Neural cell (in vitro differentiated cells): ENCODE measurements around the gene TUBA1A. TPM values are rescaled to one million over a fixed set of nuclear protein-coding genes. Genes with fewer than 3 reads are reported as not detected.

Source experiments
- H2AFZ ChIP-seq: fragments of 200-600, 300-800 bp; sonication (generic), shearing (Covaris generic); 2 replicates; pipeline ENCODE4 v1.6.0; 2014; ENCODE audit warnings: low read depth, mild to moderate bottlenecking, antibody characterized with exemption, low read length, moderate library complexity
- H3F3A ChIP-seq: fragments of 200-600 bp; shearing (Covaris generic); 2 replicates; pipeline ENCODE4 v1.6.1; 2016; ENCODE audit warnings: mild to moderate bottlenecking, moderate library complexity, mixed read lengths, antibody characterized with exemption, low read length; ENCODE audit not compliant: insufficient read depth, poor library complexity, severe bottlenecking
- H3K27ac ChIP-seq: fragments of 200-600, 300-800 bp; sonication (generic), shearing (Covaris generic); 2 replicates; pipeline ENCODE4 v1.5.1; 2014; ENCODE audit warnings: mild to moderate bottlenecking, low read length, moderate library complexity
- H3K27me3 ChIP-seq: fragments of 300-800, 200-600 bp; sonication (generic), shearing (Covaris generic); 2 replicates; pipeline ENCODE4 v1.6.0; 2014; ENCODE audit warnings: mild to moderate bottlenecking, low read depth, low read length, moderate library complexity; ENCODE audit not compliant: insufficient read depth
- H3K36me3 ChIP-seq: fragments of 300-800, 200-600 bp; sonication (generic), shearing (Covaris generic); 2 replicates; pipeline ENCODE4 v1.5.1; 2014; ENCODE audit warnings: mild to moderate bottlenecking, antibody characterized with exemption, low read length, moderate library complexity; ENCODE audit not compliant: insufficient read depth
- H3K4me2 ChIP-seq: fragments of 300-800, 200-600 bp; sonication (generic), shearing (Covaris generic); 2 replicates; pipeline ENCODE4 v1.6.0; 2014; ENCODE audit warnings: mild to moderate bottlenecking, low read length
- H3K4me3 ChIP-seq: fragments of 300-800, 200-600 bp; sonication (generic), shearing (Covaris generic); 2 replicates; pipeline ENCODE4 v1.5.1; 2014; ENCODE audit warnings: mild to moderate bottlenecking, low read length, moderate library complexity
- H3K79me2 ChIP-seq: fragments of 200-600 bp; shearing (Covaris generic); replicated peaks from 2 replicates; pipeline ENCODE4 v1.6.0; 2014; ENCODE audit warnings: mild to moderate bottlenecking, low read length, moderate library complexity; ENCODE audit not compliant: insufficient read depth
- H3K9ac ChIP-seq: fragments of 300-800, 200-600 bp; sonication (generic), shearing (Covaris generic); 2 replicates; pipeline ENCODE4 v1.6.1; 2016; ENCODE audit warnings: mild to moderate bottlenecking, low read length, mixed read lengths
- H3K9me2 ChIP-seq: fragments of 200-600 bp; shearing (Covaris generic); 2 replicates; pipeline ENCODE4 v1.6.1; 2016; ENCODE audit warnings: mild to moderate bottlenecking, low read length, mixed read lengths; ENCODE audit not compliant: insufficient read depth
- H3K9me3 ChIP-seq: fragments of 200-600, 300-800 bp; sonication (generic), shearing (Covaris generic); 2 replicates; pipeline ENCODE4 v1.6.1; 2016; ENCODE audit warnings: mild to moderate bottlenecking, mixed run types, low read length, moderate library complexity, mixed read lengths
- H4K20me1 ChIP-seq: fragments of 200-600 bp; shearing (Covaris generic); 2 replicates; pipeline ENCODE4 v1.6.1; 2016; ENCODE audit warnings: mild to moderate bottlenecking, mixed run types; ENCODE audit not compliant: insufficient read depth
- CTCF ChIP-seq: fragments of 450-650 bp; IDR thresholded peaks from 2 replicates; pipeline ENCODE4 v1.5.1; 2014; ENCODE audit warnings: antibody characterized with exemption, mild to moderate bottlenecking, moderate library complexity; ENCODE audit not compliant: poor library complexity, severe bottlenecking
- EP300 ChIP-seq: fragments of 450-650 bp; conservative IDR thresholded peaks from 2 replicates; pipeline ENCODE4 v1.6.1; 2014; ENCODE audit warnings: antibody characterized with exemption, mild to moderate bottlenecking, moderate library complexity; ENCODE audit not compliant: poor library complexity, severe bottlenecking
- EZH2 ChIP-seq: fragments of 200-600, 300-800 bp; shearing (Covaris generic), sonication (generic); IDR thresholded peaks from 2 replicates; pipeline ENCODE4 v1.6.1; 2014; ENCODE audit warnings: antibody characterized with exemption, low read length, borderline replicate concordance, mild to moderate bottlenecking; ENCODE audit not compliant: insufficient read depth, poor library complexity, severe bottlenecking
- MXI1 ChIP-seq: fragments of 450-650 bp; conservative IDR thresholded peaks from 2 replicates; pipeline ENCODE4 v1.6.1; 2014; ENCODE audit warnings: antibody characterized with exemption, mild to moderate bottlenecking; ENCODE audit not compliant: poor library complexity, severe bottlenecking
- POLR2AphosphoS5 ChIP-seq: IDR thresholded peaks from 2 replicates; pipeline ENCODE4 v1.6.1; 2012
- RAD21 ChIP-seq: fragments of 450-650 bp; conservative IDR thresholded peaks from 2 replicates; pipeline ENCODE4 v1.6.1; 2014; ENCODE audit warnings: antibody characterized with exemption, mild to moderate bottlenecking, moderate library complexity
- REST ChIP-seq: IDR thresholded peaks from 2 replicates; pipeline ENCODE4 v1.6.1; 2012; ENCODE audit warnings: borderline replicate concordance
- SMC3 ChIP-seq: fragments of 450-650 bp; conservative IDR thresholded peaks from 2 replicates; pipeline ENCODE4 v1.6.1; 2014; ENCODE audit warnings: antibody characterized with exemption, mild to moderate bottlenecking, moderate library complexity; ENCODE audit not compliant: poor library complexity
- TAF1 ChIP-seq: IDR thresholded peaks from 2 replicates; pipeline ENCODE4 v1.6.1; 2012; ENCODE audit warnings: low read depth
- polyA plus RNA-seq: library from polyadenylated mRNA; depleted of rRNA; stranded (reverse); fragments of >200 nt; gene quantifications from 2 replicates; pipeline ENCODE4 v1.2.3, GENCODE V29; 2014

The TUBA1A gene
- polyA plus RNA-seq, 1 donor from 2014 or later, result 14,333 TPM

DNA sequence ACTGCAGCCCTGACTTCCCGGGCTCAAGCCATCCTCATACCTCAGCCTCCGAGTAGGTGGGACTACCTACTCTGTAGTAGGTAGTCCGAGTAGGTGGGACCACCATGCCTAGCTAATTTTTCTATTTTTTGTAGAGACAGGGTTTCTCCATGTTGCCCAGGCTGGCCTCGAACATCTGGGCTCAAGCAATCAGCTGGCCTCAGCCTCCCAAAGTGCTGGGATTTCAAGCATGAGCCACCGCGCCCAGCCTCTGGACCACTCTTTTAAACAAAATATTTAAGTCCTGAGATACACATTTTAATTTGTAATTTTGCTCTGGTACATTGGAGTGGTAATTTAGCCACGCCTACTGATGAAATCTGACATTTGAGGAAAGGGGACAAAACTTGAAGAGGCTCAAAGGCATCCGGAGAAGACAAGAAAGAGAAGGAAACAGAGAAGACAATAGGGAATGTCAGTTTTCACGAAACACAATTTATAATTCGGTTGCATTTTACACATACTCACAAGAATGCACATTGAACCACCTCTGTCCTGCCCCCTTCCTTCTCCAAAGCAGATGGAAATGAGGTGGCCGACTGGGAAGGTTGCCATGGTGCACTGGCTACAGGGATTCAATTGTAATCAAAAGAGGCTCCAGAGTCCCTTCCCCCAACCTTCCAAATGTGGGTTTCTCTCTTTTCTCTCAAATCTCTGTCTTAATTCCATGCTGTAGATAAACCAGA, 9.7 kb upstream of the TUBA1A start:
- Histone ChIP-seq H3K9me3 (no peaks in the 10 kb centered on the region), H3K27me3 (no peaks in the 10 kb centered on the region), H3K9me2 (no peaks in the 10 kb centered on the region), H3K9ac (peak overlapping the region; percentile 67), H3K4me3 (peak overlapping the region; percentile 59), H3F3A (peaks cover 19% of the 10 kb centered on the region), H3K4me2 (peak overlapping the region; percentile 71), H4K20me1 (no peaks in the 10 kb centered on the region), H3K36me3 (no peaks in the 10 kb centered on the region), H3K27ac (peak overlapping the region; percentile 100), H2AFZ (peak overlapping the region; percentile 18), H3K79me2 (peaks cover 55% of the 10 kb centered on the region)
- TF ChIP-seq POLR2AphosphoS5 (peak; percentile 57), REST (peak; percentile 76), CTCF (no peak), RAD21 (no peak), EP300 (peak; percentile 24), TAF1 (no peak), EZH2 (no peak), SMC3 (peak; percentile 9), MXI1 (no peak)

DNA sequence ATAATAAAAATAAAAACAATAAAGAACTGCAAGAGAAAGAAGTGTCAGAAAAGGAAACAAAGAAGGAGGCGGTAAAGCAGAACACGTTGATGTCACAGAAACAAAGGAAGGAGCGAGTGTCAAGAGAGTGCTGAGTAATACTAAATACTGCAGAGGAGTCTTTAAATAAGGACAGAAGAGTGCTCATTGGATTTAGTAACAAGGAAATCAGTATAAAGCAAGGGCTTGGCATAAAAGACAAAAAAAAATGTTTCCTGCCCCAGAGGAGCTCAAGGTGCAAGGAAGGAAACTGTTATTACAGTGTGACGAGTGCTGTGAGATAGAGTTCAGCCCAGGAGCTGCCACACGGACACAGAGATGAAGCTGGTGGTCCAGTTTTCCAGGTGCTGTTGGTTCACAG, 8.4 kb upstream of the TUBA1A start:
- H3K9me2 ChIP-seq, result no peaks in the 10 kb centered on the region
- no peak overlapping the region for H2AFZ ChIP-seq
- H3K27ac ChIP-seq, result peak overlapping the region; percentile 100

More for the DNA sequence above, 8.4 kb upstream of the TUBA1A start:
- Histone ChIP-seq H3K79me2 (peaks cover 56% of the 10 kb centered on the region), H3K27me3 (no peaks in the 10 kb centered on the region), H3K9ac (peak overlapping the region; percentile 67), H3K36me3 (no peaks in the 10 kb centered on the region), H3F3A (peaks cover 15% of the 10 kb centered on the region), H4K20me1 (no peaks in the 10 kb centered on the region), H3K4me2 (peak overlapping the region; percentile 71), H3K4me3 (peak overlapping the region; percentile 59), H3K9me3 (no peaks in the 10 kb centered on the region)
- no peak for TF ChIP-seq EZH2
- TF ChIP-seq SMC3, result no peak
- no peak for TF ChIP-seq MXI1
- no peak for TF ChIP-seq TAF1
- no peak for TF ChIP-seq REST
- TF ChIP-seq EP300, result no peak
- no peak for TF ChIP-seq CTCF
- no peak for TF ChIP-seq RAD21
- TF ChIP-seq POLR2AphosphoS5, result no peak
